GM23338 (cell line): Measurements from ENCODE around the gene CELSR1.

Experiments
- CREB1 ChIP-seq: fragments of 250-450 bp; sonication (Bioruptor Pico); IDR thresholded peaks from 2 replicates; pipeline ENCODE4 v1.5.0; 2020; ENCODE audit warnings: low read depth, mild to moderate bottlenecking, moderate library complexity
- EZH2 ChIP-seq: fragments of 200-600 bp; sonication (generic); IDR thresholded peaks from one replicate; pipeline ENCODE4 v1.8.0; 2017; ENCODE audit warnings: antibody characterized with exemption, mild to moderate bottlenecking, low read depth; ENCODE audit not compliant: unreplicated experiment
- EZH2phosphoT487 ChIP-seq: fragments of 200-600 bp; sonication (generic); IDR thresholded peaks from one replicate; pipeline ENCODE4 v1.8.1; 2018; ENCODE audit warnings: antibody characterized with exemption; ENCODE audit not compliant: unreplicated experiment
- JUNB ChIP-seq: IDR thresholded peaks from one replicate; pipeline ENCODE4 v1.6.1; 2016; ENCODE audit warnings: antibody characterized with exemption; ENCODE audit not compliant: unreplicated experiment
- POLR2AphosphoS5 ChIP-seq: IDR thresholded peaks from 2 replicates; pipeline ENCODE4 v1.6.1; 2016; ENCODE audit warnings: antibody characterized with exemption, low read depth
- REST ChIP-seq: IDR thresholded peaks from one replicate; pipeline ENCODE4 v1.6.1; 2018; ENCODE audit warnings: antibody characterized with exemption; ENCODE audit not compliant: unreplicated experiment
- ZNF114 ChIP-seq: fragments of 250-450 bp; sonication (Bioruptor Pico); IDR thresholded peaks from 2 replicates; pipeline ENCODE4 v1.5.0; 2020; ENCODE audit warnings: mild to moderate bottlenecking, moderate library complexity
- TF ChIP-seq, protein P1 (sequence below), 2 experiments: fragments of 200-600 bp in 1 of 2; sonication (generic) in 1 of 2; conservative IDR thresholded peaks; 2 replicates each; pipeline versions ENCODE4 v1.5.1 to v1.6.1; 2016 to 2017; ENCODE audit warnings: antibody characterized with exemption in 2 of 2, low read depth in 2 of 2, mild to moderate bottlenecking in 2 of 2, moderate library complexity in 1 of 2
- TF ChIP-seq, protein P2 (sequence below): fragments of 250-450 bp; sonication (Bioruptor Pico); IDR thresholded peaks from 2 replicates; pipeline ENCODE4 v1.5.0; 2020; ENCODE audit warnings: mild to moderate bottlenecking, moderate library complexity

DNA sequence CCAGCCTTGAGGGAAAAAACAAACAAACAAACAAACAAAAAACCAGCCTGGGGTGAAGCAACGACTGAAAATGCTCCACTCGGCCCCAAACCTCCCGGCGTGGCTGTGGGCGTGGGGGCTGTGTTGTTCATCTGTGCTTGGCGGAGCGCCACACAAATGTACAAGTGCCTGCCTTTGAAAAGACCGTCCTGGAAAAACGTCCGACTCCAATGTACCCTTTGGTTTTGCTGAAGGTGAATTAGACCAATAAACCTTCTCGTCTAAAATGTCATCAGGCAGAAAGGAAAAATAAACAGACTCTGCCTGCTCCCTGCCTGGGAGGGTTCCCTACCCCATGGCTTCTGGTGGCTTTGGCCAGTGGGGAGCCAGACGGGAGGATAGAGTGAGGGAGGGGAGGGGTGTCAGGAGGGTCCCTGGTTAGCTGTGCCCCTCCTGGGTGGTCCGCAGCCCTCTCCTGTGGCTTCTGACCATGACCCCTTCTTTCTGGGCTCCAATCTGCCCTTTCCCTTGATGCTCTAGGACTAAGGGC, 108.0 kb downstream of the CELSR1 start:
- TF ChIP-seq, protein P1, sequence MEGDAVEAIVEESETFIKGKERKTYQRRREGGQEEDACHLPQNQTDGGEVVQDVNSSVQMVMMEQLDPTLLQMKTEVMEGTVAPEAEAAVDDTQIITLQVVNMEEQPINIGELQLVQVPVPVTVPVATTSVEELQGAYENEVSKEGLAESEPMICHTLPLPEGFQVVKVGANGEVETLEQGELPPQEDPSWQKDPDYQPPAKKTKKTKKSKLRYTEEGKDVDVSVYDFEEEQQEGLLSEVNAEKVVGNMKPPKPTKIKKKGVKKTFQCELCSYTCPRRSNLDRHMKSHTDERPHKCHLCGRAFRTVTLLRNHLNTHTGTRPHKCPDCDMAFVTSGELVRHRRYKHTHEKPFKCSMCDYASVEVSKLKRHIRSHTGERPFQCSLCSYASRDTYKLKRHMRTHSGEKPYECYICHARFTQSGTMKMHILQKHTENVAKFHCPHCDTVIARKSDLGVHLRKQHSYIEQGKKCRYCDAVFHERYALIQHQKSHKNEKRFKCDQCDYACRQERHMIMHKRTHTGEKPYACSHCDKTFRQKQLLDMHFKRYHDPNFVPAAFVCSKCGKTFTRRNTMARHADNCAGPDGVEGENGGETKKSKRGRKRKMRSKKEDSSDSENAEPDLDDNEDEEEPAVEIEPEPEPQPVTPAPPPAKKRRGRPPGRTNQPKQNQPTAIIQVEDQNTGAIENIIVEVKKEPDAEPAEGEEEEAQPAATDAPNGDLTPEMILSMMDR (conservative IDR thresholded peaks at IDR 0.05; ENCODE audit: low read depth in 2 of 2): no peak
- no peak for TF ChIP-seq EZH2phosphoT487
- TF ChIP-seq POLR2AphosphoS5: no peak
- TF ChIP-seq EZH2: no peak
- TF ChIP-seq CREB1 (CRISPR knock-in tag): no peak
- no peak for TF ChIP-seq REST
- TF ChIP-seq JUNB: no peak
- TF ChIP-seq ZNF114 (CRISPR knock-in tag): no peak
- TF ChIP-seq, protein P2, sequence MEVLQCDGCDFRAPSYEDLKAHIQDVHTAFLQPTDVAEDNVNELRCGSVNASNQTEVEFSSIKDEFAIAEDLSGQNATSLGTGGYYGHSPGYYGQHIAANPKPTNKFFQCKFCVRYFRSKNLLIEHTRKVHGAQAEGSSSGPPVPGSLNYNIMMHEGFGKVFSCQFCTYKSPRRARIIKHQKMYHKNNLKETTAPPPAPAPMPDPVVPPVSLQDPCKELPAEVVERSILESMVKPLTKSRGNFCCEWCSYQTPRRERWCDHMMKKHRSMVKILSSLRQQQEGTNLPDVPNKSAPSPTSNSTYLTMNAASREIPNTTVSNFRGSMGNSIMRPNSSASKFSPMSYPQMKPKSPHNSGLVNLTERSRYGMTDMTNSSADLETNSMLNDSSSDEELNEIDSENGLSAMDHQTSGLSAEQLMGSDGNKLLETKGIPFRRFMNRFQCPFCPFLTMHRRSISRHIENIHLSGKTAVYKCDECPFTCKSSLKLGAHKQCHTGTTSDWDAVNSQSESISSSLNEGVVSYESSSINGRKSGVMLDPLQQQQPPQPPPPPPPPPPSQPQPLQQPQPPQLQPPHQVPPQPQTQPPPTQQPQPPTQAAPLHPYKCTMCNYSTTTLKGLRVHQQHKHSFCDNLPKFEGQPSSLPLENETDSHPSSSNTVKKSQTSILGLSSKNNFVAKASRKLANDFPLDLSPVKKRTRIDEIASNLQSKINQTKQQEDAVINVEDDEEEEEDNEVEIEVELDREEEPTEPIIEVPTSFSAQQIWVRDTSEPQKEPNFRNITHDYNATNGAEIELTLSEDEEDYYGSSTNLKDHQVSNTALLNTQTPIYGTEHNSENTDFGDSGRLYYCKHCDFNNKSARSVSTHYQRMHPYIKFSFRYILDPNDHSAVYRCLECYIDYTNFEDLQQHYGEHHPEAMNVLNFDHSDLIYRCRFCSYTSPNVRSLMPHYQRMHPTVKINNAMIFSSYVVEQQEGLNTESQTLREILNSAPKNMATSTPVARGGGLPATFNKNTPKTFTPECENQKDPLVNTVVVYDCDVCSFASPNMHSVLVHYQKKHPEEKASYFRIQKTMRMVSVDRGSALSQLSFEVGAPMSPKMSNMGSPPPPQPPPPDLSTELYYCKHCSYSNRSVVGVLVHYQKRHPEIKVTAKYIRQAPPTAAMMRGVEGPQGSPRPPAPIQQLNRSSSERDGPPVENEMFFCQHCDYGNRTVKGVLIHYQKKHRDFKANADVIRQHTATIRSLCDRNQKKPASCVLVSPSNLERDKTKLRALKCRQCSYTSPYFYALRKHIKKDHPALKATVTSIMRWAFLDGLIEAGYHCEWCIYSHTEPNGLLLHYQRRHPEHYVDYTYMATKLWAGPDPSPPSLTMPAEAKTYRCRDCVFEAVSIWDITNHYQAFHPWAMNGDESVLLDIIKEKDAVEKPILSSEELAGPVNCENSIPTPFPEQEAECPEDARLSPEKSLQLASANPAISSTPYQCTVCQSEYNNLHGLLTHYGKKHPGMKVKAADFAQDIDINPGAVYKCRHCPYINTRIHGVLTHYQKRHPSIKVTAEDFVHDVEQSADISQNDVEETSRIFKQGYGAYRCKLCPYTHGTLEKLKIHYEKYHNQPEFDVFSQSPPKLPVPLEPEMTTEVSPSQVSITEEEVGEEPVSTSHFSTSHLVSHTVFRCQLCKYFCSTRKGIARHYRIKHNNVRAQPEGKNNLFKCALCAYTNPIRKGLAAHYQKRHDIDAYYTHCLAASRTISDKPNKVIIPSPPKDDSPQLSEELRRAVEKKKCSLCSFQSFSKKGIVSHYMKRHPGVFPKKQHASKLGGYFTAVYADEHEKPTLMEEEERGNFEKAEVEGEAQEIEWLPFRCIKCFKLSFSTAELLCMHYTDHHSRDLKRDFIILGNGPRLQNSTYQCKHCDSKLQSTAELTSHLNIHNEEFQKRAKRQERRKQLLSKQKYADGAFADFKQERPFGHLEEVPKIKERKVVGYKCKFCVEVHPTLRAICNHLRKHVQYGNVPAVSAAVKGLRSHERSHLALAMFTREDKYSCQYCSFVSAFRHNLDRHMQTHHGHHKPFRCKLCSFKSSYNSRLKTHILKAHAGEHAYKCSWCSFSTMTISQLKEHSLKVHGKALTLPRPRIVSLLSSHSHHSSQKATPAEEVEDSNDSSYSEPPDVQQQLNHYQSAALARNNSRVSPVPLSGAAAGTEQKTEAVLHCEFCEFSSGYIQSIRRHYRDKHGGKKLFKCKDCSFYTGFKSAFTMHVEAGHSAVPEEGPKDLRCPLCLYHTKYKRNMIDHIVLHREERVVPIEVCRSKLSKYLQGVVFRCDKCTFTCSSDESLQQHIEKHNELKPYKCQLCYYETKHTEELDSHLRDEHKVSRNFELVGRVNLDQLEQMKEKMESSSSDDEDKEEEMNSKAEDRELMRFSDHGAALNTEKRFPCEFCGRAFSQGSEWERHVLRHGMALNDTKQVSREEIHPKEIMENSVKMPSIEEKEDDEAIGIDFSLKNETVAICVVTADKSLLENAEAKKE: no peak
